ENCODE data around the gene MTCH1. TPM values are rescaled to one million over a fixed set of nuclear protein-coding genes. Genes with fewer than 3 reads are reported as not detected.

Gene MTCH1
- total RNA-seq, 1 donor from 2014 or later, result 180 TPM

DNA sequence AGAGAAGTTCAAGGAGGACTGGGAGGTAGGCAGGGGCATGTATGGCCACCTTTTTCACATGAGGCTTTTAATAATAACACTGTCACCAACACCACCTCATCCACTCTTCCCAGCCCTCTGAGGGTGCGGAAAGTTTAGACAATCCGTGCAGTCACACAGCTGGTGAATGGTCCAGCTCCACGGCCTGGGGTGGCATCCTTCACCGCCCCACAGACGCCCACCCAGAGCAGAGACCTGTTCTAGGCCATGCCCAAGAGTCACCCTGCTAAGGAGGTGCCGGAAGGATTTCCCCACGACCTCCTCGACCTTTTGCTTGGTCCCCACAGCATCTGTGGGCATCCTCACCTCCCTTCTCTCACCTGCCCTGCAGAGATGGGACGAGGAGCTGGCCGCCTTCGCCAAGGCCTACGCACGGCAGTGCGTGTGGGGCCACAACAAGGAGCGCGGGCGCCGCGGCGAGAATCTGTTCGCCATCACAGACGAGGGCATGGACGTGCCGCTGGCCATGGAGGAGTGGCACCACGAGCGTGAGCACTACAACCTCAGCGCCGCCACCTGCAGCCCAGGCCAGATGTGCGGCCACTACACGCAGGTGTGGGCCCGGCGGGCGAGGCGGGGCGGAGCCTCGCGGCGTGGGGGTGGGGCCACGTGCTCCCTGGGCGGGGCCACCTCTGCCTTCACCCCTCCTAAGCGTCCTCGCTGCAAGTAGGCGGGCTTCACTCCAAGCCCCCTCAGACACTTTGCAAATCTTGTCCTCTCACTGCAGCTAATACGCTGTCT lies 27.0 kb downstream of the MTCH1 start:
- Mint-ChIP-seq H3K4me1 (ENCODE audit: unreplicated experiment) (peaks cover 13% of the 10 kb centered on the region), H3K36me3 (ENCODE audit: unreplicated experiment) (no peaks in the 10 kb centered on the region), H3K9me3 (ENCODE audit: unreplicated experiment) (no peaks in the 10 kb centered on the region), H3K27ac (ENCODE audit: unreplicated experiment) (no peak overlapping the region), H3K4me3 (ENCODE audit: unreplicated experiment) (no peak overlapping the region), H3K27me3 (ENCODE audit: unreplicated experiment) (no peaks in the 10 kb centered on the region)
- TF ChIP-seq CTCF (IDR thresholded peaks at IDR 0.05), result no peak
- DNase-seq (ENCODE audit: extremely low spot score, unreplicated experiment), result no peak

GRCh38 chr6:36957773-36958271 lies 28.2 kb downstream of the MTCH1 start:
- no peak for DNase-seq (ENCODE audit: extremely low spot score, unreplicated experiment)
- Mint-ChIP-seq H3K27me3 (ENCODE audit: unreplicated experiment) (no peaks in the 10 kb centered on the region), H3K36me3 (ENCODE audit: unreplicated experiment) (no peaks in the 10 kb centered on the region), H3K4me1 (ENCODE audit: unreplicated experiment) (peaks cover 12% of the 10 kb centered on the region), H3K9me3 (ENCODE audit: unreplicated experiment) (no peaks in the 10 kb centered on the region), H3K27ac (ENCODE audit: unreplicated experiment) (no peak overlapping the region), H3K4me3 (ENCODE audit: unreplicated experiment) (no peak overlapping the region)
- no peak for TF ChIP-seq CTCF (IDR thresholded peaks at IDR 0.05)

GRCh38 chr6:36956446-36956820 lies 29.6 kb downstream of the MTCH1 start:
- Mint-ChIP-seq H3K4me3 (ENCODE audit: unreplicated experiment) (no peak overlapping the region), H3K27me3 (ENCODE audit: unreplicated experiment) (no peaks in the 10 kb centered on the region), H3K4me1 (ENCODE audit: unreplicated experiment) (peaks cover 12% of the 10 kb centered on the region), H3K9me3 (ENCODE audit: unreplicated experiment) (peaks cover 5% of the 10 kb centered on the region), H3K36me3 (ENCODE audit: unreplicated experiment) (no peaks in the 10 kb centered on the region), H3K27ac (ENCODE audit: unreplicated experiment) (no peak overlapping the region)
- TF ChIP-seq CTCF (IDR thresholded peaks at IDR 0.05), result no peak
- DNase-seq (ENCODE audit: extremely low spot score, unreplicated experiment), result no peak

GRCh38 chr6:36955671-36956445 lies 30.1 kb downstream of the MTCH1 start:
- no peak for TF ChIP-seq CTCF (IDR thresholded peaks at IDR 0.05)
- no peak for DNase-seq (ENCODE audit: extremely low spot score, unreplicated experiment)
- no peak overlapping the region for H3K4me3 Mint-ChIP-seq (ENCODE audit: unreplicated experiment)

GRCh38 chr6:36955136-36955535 lies 30.9 kb downstream of the MTCH1 start:
- no peak for DNase-seq (ENCODE audit: extremely low spot score, unreplicated experiment)
- no peak for TF ChIP-seq CTCF (IDR thresholded peaks at IDR 0.05)
- peaks cover 3% of the 10 kb centered on the region for H3K4me1 Mint-ChIP-seq (ENCODE audit: unreplicated experiment)

More at GRCh38 chr6:36955671-36956445, 30.1 kb downstream of the MTCH1 start:
- no peaks in the 10 kb centered on the region for H3K27me3 Mint-ChIP-seq (ENCODE audit: unreplicated experiment)
- H3K36me3 Mint-ChIP-seq (ENCODE audit: unreplicated experiment), result no peaks in the 10 kb centered on the region
- no peak overlapping the region for H3K27ac Mint-ChIP-seq (ENCODE audit: unreplicated experiment)
- H3K4me1 Mint-ChIP-seq (ENCODE audit: unreplicated experiment), result peaks cover 9% of the 10 kb centered on the region
- H3K9me3 Mint-ChIP-seq (ENCODE audit: unreplicated experiment), result peaks cover 5% of the 10 kb centered on the region

More at GRCh38 chr6:36955136-36955535, 30.9 kb downstream of the MTCH1 start:
- peaks cover 5% of the 10 kb centered on the region for H3K9me3 Mint-ChIP-seq (ENCODE audit: unreplicated experiment)
- H3K27ac Mint-ChIP-seq (ENCODE audit: unreplicated experiment), result no peak overlapping the region
- H3K27me3 Mint-ChIP-seq (ENCODE audit: unreplicated experiment), result no peaks in the 10 kb centered on the region
- no peak overlapping the region for H3K4me3 Mint-ChIP-seq (ENCODE audit: unreplicated experiment)
- no peaks in the 10 kb centered on the region for H3K36me3 Mint-ChIP-seq (ENCODE audit: unreplicated experiment)

Measured in osteocyte (in vitro differentiated cells).